Astrocyte (in vitro differentiated cells and primary cell): Measurements from ENCODE around the gene SEMA7A.

ENCODE experiments used
- CTCF ChIP-seq: IDR thresholded peaks from 2 replicates; pipeline ENCODE4 v1.5.1; 2011; ENCODE audit warnings: low read depth, mild to moderate bottlenecking, inconsistent platforms, low read length, moderate library complexity; ENCODE audit not compliant: insufficient read depth
- EZH2 ChIP-seq: IDR thresholded peaks from 2 replicates; pipeline ENCODE4 v1.6.1; 2012; ENCODE audit warnings: mild to moderate bottlenecking, low read length, inconsistent platforms; ENCODE audit not compliant: insufficient read depth

- TF ChIP-seq CTCF (no peak), EZH2 (no peak)
Measured at GRCh38 chr15:74438206-74438605, 4.4 kb upstream of the SEMA7A start.
